NB4 (cell line): ENCODE data around the gene GAS2.

Source experiments
- CTCF ChIP-seq: IDR thresholded peaks from one replicate; pipeline ENCODE4 v1.5.1; 2012; ENCODE audit warnings: low read depth, low read length
- MAX ChIP-seq: IDR thresholded peaks from 2 replicates; pipeline ENCODE4 v1.6.1; 2011; ENCODE audit warnings: low read depth, low read length
- MYC ChIP-seq: IDR thresholded peaks from 2 replicates; pipeline ENCODE4 v1.6.1; 2011; ENCODE audit warnings: low read depth, low read length
- POLR2A ChIP-seq: IDR thresholded peaks from 2 replicates; pipeline ENCODE4 v1.6.1; 2011; ENCODE audit warnings: mild to moderate bottlenecking; ENCODE audit not compliant: insufficient read length; ENCODE audit errors: extremely low read depth

GRCh38 chr11:22728600-22729389, 62.4 kb downstream of the GAS2 start:
- TF ChIP-seq MAX (no peak), POLR2A (no peak), CTCF (no peak), MYC (no peak)
